BE2C (cell line): ENCODE measurements around the gene TTC39C.

Source experiments
- DNase-seq: peaks from one replicate; pipeline ENCODE4 v3.0.0-alpha.2; 2020
- H3K27me3 ChIP-seq: fragments of 250-450 bp; sonication (Bioruptor Pico); 2 replicates; pipeline ENCODE4 v1.5.1; 2020; ENCODE audit warnings: mild to moderate bottlenecking
- H3K36me3 ChIP-seq: fragments of 250-450 bp; sonication (Bioruptor Pico); 2 replicates; pipeline ENCODE4 v1.5.1; 2020; ENCODE audit warnings: mild to moderate bottlenecking
- H3K4me1 ChIP-seq: fragments of 250-450 bp; sonication (Bioruptor Pico); 2 replicates; pipeline ENCODE4 v1.5.1; 2020
- H3K4me3 ChIP-seq: 2 replicates; pipeline ENCODE4 v1.5.1; 2011; ENCODE audit warnings: low read depth, low read length
- H3K9me3 ChIP-seq: fragments of 250-450 bp; sonication (Bioruptor Pico); 2 replicates; pipeline ENCODE4 v1.5.1; 2020
- TF ChIP-seq, protein P1 (sequence below): IDR thresholded peaks from 2 replicates; pipeline ENCODE4 v1.5.1; 2012; ENCODE audit warnings: mild to moderate bottlenecking, low read depth, low read length

The TTC39C gene

DNA sequence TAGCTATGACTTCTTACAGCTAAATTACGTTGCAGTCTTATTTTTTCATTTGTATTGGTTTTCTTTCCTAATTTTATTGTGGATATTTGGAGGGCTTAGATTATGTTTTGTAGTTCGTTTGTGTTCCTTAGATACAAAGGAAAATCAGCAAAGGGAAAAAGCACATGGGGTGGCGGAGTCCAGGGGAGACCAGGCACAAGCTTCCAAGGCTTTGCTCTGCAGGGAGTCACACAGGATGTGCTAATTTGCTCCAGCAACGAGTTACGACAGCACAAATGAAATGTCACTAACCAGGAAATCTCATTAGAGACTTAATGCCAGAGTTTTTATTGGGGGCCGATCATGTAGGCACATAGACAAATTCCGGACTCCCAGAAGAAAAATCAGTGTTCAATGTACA, 63.8 kb downstream of the TTC39C start:
- Histone ChIP-seq H3K9me3 (no peaks in the 10 kb centered on the region), H3K4me1 (no peaks in the 10 kb centered on the region), H3K4me3 (no peak overlapping the region), H3K36me3 (no peaks in the 10 kb centered on the region), H3K27me3 (no peaks in the 10 kb centered on the region)
- DNase-seq, result no peak
- TF ChIP-seq, protein P1, sequence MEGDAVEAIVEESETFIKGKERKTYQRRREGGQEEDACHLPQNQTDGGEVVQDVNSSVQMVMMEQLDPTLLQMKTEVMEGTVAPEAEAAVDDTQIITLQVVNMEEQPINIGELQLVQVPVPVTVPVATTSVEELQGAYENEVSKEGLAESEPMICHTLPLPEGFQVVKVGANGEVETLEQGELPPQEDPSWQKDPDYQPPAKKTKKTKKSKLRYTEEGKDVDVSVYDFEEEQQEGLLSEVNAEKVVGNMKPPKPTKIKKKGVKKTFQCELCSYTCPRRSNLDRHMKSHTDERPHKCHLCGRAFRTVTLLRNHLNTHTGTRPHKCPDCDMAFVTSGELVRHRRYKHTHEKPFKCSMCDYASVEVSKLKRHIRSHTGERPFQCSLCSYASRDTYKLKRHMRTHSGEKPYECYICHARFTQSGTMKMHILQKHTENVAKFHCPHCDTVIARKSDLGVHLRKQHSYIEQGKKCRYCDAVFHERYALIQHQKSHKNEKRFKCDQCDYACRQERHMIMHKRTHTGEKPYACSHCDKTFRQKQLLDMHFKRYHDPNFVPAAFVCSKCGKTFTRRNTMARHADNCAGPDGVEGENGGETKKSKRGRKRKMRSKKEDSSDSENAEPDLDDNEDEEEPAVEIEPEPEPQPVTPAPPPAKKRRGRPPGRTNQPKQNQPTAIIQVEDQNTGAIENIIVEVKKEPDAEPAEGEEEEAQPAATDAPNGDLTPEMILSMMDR, result no peak

DNA sequence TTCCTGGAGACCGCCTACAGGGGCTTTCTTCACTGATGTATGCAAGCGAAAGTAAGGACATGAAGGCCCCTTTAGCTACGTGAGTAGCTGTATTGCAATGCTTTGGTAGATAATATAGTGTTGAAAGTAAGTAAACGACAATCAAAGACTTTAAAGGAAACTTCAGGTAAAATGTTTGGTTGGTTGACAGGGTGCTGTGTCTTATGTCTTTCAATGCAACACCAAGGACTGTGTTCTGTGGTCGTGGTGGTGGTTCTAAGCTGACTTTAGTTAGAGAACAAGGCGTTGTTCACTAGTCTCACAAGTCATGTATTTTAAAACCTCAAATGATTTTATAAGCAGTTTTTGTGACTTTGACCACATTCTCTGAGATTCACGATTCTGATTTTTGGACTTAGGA, 66.3 kb downstream of the TTC39C start:
- DNase-seq, result no peak
- H3K27me3 ChIP-seq, result no peaks in the 10 kb centered on the region
- no peaks in the 10 kb centered on the region for H3K4me1 ChIP-seq
- H3K9me3 ChIP-seq, result no peaks in the 10 kb centered on the region
- H3K4me3 ChIP-seq, result no peak overlapping the region
- no peaks in the 10 kb centered on the region for H3K36me3 ChIP-seq
- TF ChIP-seq, protein P1, result no peak

DNA sequence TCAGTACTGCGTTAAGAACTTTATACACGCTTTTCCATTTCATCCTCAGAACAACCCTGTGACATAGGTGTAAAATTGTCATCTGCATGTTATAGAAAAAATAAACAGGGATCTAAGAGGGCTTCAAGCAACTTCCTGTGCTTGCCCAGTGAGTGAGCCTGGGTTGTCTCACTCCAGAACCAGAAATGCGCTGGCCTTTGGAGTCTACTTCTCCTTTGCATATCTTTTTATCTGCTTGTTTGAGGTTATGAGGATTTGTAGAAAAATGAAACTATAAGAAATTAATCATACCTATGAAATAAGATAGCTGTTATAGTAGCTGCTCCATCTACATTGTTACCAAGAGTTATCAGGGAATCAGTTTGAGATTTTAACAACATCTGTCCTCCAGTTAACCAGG, 69.0 kb downstream of the TTC39C start:
- DNase-seq, result no peak
- Histone ChIP-seq H3K4me3 (no peak overlapping the region), H3K36me3 (no peaks in the 10 kb centered on the region), H3K27me3 (no peaks in the 10 kb centered on the region), H3K9me3 (no peaks in the 10 kb centered on the region), H3K4me1 (no peaks in the 10 kb centered on the region)
- TF ChIP-seq, protein P1, result no peak

DNA sequence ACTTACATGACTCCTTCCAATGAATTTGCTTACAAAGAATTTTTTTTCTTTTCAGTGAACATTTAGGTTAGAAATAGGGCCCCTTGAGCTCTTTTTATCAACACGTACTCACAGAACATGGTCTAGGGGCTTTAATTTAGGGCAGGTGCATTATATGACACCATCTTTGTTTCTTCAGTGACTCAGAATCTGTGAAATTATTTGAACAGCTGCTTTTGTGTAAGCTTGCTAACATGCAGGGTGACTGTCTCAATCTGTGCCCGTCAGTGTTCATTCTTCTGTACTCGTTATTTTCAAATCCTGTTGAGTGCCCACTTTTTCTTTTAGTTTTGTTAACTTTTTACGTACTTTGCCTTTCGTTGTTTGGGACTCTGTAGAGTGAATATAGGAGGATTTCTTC, 71.5 kb downstream of the TTC39C start:
- TF ChIP-seq, protein P1, result no peak
- no peak for DNase-seq
- no peak overlapping the region for H3K4me3 ChIP-seq
- no peaks in the 10 kb centered on the region for H3K4me1 ChIP-seq
- no peaks in the 10 kb centered on the region for H3K27me3 ChIP-seq
- no peaks in the 10 kb centered on the region for H3K9me3 ChIP-seq
- no peaks in the 10 kb centered on the region for H3K36me3 ChIP-seq

DNA sequence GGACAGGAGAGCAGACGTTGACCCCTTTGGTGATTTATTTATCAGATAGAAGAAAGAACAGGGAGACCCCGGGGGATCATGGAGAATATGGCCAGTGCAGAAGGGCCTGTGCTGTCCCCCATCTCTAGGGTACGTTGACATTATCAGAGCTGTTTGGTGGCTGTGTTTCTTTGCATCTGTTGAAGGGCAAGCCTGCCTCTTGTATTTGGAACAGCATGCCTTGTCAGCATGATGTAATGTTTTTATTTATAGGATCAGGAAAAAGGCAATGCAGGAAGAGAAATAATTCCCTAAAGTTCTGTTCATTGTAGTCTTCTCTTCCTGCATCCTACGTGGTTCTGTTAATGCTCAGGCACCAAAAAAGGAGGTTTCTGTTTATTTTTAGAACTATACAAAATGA, 74.5 kb downstream of the TTC39C start:
- no peaks in the 10 kb centered on the region for H3K9me3 ChIP-seq
- no peaks in the 10 kb centered on the region for H3K36me3 ChIP-seq
- TF ChIP-seq, protein P1, result no peak
- no peak overlapping the region for H3K4me3 ChIP-seq
- H3K27me3 ChIP-seq, result no peaks in the 10 kb centered on the region
- DNase-seq, result no peak
- no peaks in the 10 kb centered on the region for H3K4me1 ChIP-seq

DNA sequence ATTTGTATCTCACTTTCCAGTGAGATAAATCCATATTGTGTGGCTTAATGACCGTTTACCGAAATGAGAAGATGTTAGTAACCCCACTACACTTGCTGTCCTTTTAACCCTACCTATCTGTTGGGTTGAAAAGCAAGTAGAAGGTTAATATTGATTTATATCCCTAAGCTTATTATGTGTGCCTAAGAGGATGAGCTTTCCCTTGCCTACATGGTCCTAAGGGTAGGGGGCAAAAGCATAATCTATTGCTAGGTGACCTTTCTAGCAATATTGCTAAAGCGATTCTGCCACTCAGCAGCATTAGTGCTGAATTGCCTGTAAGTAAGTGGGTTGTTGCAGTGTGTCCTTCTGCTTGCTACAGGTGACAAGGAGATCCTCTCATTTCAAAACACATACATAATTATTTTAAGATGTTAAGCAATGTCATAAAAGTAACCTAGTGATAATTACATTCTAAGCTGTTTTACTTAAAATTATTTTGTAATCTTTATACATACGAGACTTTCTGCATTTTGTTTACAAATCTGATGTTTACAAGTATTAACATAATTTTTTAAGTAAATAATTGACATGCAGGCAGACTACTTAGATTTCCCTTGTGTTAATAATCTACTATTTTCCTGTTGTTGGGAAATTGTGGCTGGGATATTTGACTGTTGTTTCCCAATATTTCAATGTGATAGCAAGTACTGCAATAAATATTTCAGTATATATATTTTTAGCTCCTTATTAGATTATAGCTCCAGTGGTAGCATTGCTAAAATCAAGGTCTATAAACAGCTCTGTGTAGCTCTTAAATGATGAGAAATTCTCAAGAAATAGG, 75.2 kb downstream of the TTC39C start:
- Histone ChIP-seq H3K27me3 (no peaks in the 10 kb centered on the region), H3K9me3 (no peaks in the 10 kb centered on the region), H3K4me3 (no peak overlapping the region), H3K36me3 (no peaks in the 10 kb centered on the region), H3K4me1 (no peaks in the 10 kb centered on the region)
- no peak for DNase-seq
- TF ChIP-seq, protein P1, result no peak
